Prostate gland (tissue), 2 donors: Measurements from ENCODE around the gene LPIN1. TPM values are rescaled to one million over a fixed set of nuclear protein-coding genes. Genes with fewer than 3 reads are reported as not detected.

Source experiments
- DNase-seq: peaks from one replicate; pipeline ENCODE4 v3.0.0-alpha.2; 2019; ENCODE audit warnings: low spot score
- H3K27ac ChIP-seq, 2 donors: fragments of 200-600 bp; sonication (generic); 2 replicates each; pipeline ENCODE4 v1.5.1; 2017 to 2019
- H3K27me3 ChIP-seq: fragments of 200-600 bp; sonication (generic); replicated peaks from 2 replicates; pipeline ENCODE4 v1.5.1; 2019; ENCODE audit not compliant: insufficient read depth
- H3K36me3 ChIP-seq, 2 donors: fragments of 200-600 bp; sonication (generic); 1 replicate in 1 of 2; 2 replicates in 1 of 2; pipeline versions ENCODE4 v1.5.1 to v1.8.1; 2017 to 2019
- H3K4me1 ChIP-seq: fragments of 200-600 bp; sonication (generic); replicated peaks from 2 replicates; pipeline ENCODE4 v1.5.1; 2019
- H3K4me3 ChIP-seq, 2 donors: fragments of 200-600 bp; sonication (generic); 2 replicates each; pipeline ENCODE4 v1.5.1; 2017 to 2019
- H3K9me3 ChIP-seq: fragments of 200-600 bp; sonication (generic); 2 replicates; pipeline ENCODE4 v1.5.1; 2017
- POLR2A ChIP-seq: fragments of 450-650 bp; IDR thresholded peaks from one replicate; pipeline ENCODE4 v1.6.1; 2016; ENCODE audit warnings: antibody characterized with exemption, mild to moderate bottlenecking
- POLR2AphosphoS5 ChIP-seq: sonication (generic); formaldehyde crosslinking; IDR thresholded peaks from one replicate; pipeline ENCODE4 v1.6.1; 2017; ENCODE audit warnings: antibody characterized with exemption
- WGBS: methylation state at CpG from one replicate; pipeline ENCODE4 v1.1.5; 2018; 5-methylcytosine and 5-hydroxymethylcytosine counted together
- intact Hi-C: fragments of 100-400 bp; cut with DNase I; formaldehyde crosslinking; loops from one replicate; pipeline ENCODE4 v1.14.2; 2022
- total RNA-seq, 2 donors: library from RNA; depleted of rRNA; stranded (reverse); fragments of >200 nt; gene quantifications; one replicate each; pipeline ENCODE4 v1.1.0, GENCODE V29; 2016
- TF ChIP-seq, protein P1 (sequence below), 4 experiments: fragments of 200-600 bp in 2 of 4; fragments of 450-650 bp in 2 of 4; sonication (generic) in 2 of 4; IDR thresholded peaks; 1 replicate in 3 of 4; 2 replicates in 1 of 4; pipeline ENCODE4 v1.5.1; 2016 to 2019; ENCODE audit warnings: antibody characterized with exemption in 4 of 4, mild to moderate bottlenecking in 2 of 4, moderate library complexity in 2 of 4

Gene LPIN1
- total RNA-seq, 2 donors from 2014 or later: 18.2 to 57.1 TPM

DNA sequence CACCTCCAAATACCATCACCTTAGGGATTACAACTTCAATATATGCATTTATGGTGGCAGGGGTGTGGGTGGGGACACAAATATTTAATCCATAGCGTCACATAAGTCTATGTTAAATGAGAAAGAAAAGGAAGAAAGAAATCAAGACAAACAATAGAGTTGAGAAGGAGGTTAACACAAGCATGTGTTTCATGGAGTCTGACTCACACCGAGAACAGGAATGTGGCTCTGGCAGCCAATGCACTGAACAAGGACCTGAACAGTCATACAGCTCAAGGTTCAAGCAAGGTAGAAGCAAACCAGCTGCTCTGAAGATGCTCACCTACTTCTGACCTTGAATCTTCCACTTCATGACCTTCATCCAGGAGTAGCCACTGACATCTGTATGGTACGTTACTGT lies 36.2 kb upstream of the LPIN1 start:
- no peak for TF ChIP-seq POLR2A
- no peak for TF ChIP-seq POLR2AphosphoS5
- TF ChIP-seq, protein P1, sequence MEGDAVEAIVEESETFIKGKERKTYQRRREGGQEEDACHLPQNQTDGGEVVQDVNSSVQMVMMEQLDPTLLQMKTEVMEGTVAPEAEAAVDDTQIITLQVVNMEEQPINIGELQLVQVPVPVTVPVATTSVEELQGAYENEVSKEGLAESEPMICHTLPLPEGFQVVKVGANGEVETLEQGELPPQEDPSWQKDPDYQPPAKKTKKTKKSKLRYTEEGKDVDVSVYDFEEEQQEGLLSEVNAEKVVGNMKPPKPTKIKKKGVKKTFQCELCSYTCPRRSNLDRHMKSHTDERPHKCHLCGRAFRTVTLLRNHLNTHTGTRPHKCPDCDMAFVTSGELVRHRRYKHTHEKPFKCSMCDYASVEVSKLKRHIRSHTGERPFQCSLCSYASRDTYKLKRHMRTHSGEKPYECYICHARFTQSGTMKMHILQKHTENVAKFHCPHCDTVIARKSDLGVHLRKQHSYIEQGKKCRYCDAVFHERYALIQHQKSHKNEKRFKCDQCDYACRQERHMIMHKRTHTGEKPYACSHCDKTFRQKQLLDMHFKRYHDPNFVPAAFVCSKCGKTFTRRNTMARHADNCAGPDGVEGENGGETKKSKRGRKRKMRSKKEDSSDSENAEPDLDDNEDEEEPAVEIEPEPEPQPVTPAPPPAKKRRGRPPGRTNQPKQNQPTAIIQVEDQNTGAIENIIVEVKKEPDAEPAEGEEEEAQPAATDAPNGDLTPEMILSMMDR (IDR thresholded peaks at IDR 0.05): no peak
- WGBS: 23% methylated on average over 3 of the region's 3 CpGs
- intact Hi-C loops: no loop called here
- no peaks in the 10 kb centered on the region for H3K4me1 ChIP-seq
- no peak for DNase-seq
- H3K27me3 ChIP-seq: no peaks in the 10 kb centered on the region
- no peaks in the 10 kb centered on the region for H3K9me3 ChIP-seq
- no peak overlapping the region for H3K27ac ChIP-seq
- no peak overlapping the region for H3K4me3 ChIP-seq
- H3K36me3 ChIP-seq: no peaks in the 10 kb centered on the region

DNA sequence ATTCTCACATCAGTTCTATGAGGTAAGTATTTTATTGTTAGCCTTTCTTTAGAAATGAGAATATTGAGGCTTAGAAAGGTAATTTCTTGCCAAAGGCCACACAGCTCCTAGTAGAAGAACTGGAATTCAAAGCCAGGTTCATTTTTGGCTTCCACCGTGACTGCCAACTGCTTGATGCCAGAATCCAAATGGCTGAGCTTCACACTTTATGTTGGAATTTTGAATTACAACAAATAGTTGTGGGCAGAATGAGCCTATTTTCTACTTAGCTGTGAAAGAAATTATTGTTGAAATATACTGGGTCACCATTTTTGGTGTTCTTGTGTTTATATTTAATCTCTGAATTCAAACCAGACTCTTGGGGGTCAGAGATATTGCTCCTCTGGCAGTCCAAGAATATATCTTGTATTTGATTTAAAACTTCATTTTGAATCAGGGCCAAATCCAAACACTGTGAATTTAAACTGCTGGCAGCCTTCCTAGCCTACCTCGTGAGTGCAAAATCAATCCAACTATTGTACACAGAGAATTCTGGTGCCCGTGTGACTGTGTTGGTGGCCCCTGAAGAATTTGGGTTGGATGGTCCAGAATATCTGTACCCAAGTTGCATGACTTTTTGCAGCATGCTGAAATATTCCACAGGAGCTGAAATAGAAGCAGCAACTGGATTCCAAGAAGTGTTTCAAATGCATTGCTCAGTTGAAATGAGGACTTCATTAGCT lies 35.6 kb upstream of the LPIN1 start:
- H3K4me3 ChIP-seq: no peak overlapping the region
- no peaks in the 10 kb centered on the region for H3K9me3 ChIP-seq
- H3K36me3 ChIP-seq: no peaks in the 10 kb centered on the region
- intact Hi-C loops: no loop called here
- TF ChIP-seq, protein P1 (IDR thresholded peaks at IDR 0.05): no peak
- TF ChIP-seq POLR2A (no peak), POLR2AphosphoS5 (no peak)
- 13% methylated on average over 3 of the region's 3 CpGs for WGBS
- no peak overlapping the region for H3K27ac ChIP-seq
- no peaks in the 10 kb centered on the region for H3K4me1 ChIP-seq
- H3K27me3 ChIP-seq: no peaks in the 10 kb centered on the region
- DNase-seq: no peak

DNA sequence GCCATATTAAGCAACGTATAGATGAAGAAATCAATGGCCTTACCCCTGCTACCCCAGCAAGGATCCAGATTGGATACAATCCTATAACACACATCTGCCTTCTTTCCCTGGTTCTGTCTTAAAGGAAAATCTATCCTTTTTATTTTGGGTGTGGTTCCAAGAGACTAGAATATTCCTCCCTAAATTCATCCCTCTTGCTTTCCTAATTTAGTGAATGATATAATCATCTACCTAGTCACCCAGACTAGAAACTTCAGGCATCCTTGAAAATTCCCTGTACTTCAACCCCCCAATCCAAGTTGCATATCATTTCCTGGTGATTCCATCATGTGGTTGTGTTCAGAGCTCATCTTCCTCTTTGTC lies 35.1 kb upstream of the LPIN1 start:
- 84% methylated on average over 1 of the region's 1 CpG for WGBS
- no peak for TF ChIP-seq POLR2A
- no peak for TF ChIP-seq POLR2AphosphoS5
- TF ChIP-seq, protein P1 (IDR thresholded peaks at IDR 0.05): no peak
- no peak overlapping the region for H3K27ac ChIP-seq
- no peak for DNase-seq
- intact Hi-C loops: no loop called here
- H3K27me3 ChIP-seq: no peaks in the 10 kb centered on the region
- H3K4me3 ChIP-seq: no peak overlapping the region
- no peaks in the 10 kb centered on the region for H3K4me1 ChIP-seq
- H3K36me3 ChIP-seq: no peaks in the 10 kb centered on the region
- no peaks in the 10 kb centered on the region for H3K9me3 ChIP-seq

DNA sequence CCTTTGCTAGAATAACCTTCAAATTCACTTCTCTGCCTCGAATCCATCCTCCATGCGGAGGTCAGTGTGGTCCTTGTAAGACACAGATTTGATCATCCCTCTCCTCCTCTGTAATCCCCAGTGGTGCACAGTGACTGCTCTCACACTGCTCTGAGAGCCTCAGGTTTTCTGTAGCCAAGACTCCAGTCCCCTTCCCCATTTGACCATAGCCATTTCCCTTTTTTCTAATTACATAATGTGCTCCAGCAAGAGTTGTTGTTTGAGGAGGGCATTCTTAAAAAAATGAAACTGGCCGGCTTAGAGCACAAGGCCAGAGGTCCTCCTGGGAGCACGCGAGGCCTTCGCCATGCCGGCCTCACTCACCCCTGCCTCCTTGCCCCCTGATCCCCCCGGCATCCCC lies 34.7 kb upstream of the LPIN1 start:
- Histone ChIP-seq H3K4me1 (no peaks in the 10 kb centered on the region), H3K36me3 (no peaks in the 10 kb centered on the region), H3K4me3 (no peak overlapping the region), H3K27ac (no peak overlapping the region), H3K27me3 (no peaks in the 10 kb centered on the region), H3K9me3 (no peaks in the 10 kb centered on the region)
- TF ChIP-seq, protein P1 (IDR thresholded peaks at IDR 0.05): no peak
- TF ChIP-seq POLR2AphosphoS5: no peak
- TF ChIP-seq POLR2A: no peak
- DNase-seq: no peak
- 82% methylated on average over 8 of the region's 8 CpGs for WGBS
- intact Hi-C loops: no loop called here

DNA sequence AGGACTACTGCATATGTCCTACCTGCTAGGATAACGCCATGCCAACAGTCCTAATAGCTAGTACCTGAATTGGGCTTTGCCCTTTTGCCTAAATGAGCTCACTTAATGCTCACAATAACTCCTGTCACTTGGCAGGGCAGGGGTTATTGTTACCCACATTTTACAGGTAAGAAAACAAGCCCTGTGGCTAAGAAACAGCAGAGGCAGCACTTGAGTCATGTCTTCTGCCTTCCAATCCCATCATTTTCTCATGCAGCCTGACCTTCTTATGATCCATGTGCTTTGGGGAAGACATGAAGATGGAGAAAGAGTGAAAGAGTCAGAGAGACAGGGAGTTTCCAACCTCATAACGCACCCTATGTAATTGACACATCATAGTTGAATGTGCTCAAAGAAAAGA lies 33.6 kb upstream of the LPIN1 start:
- intact Hi-C loops: no loop called here
- H3K27ac ChIP-seq: no peak overlapping the region
- no peaks in the 10 kb centered on the region for H3K36me3 ChIP-seq
- H3K4me3 ChIP-seq: no peak overlapping the region
- TF ChIP-seq, protein P1 (IDR thresholded peaks at IDR 0.05): no peak
- TF ChIP-seq POLR2AphosphoS5: no peak
- no peak for TF ChIP-seq POLR2A
- DNase-seq: no peak
- H3K4me1 ChIP-seq: no peaks in the 10 kb centered on the region
- H3K27me3 ChIP-seq: no peaks in the 10 kb centered on the region
- WGBS: 97% methylated on average over 2 of the region's 2 CpGs
- H3K9me3 ChIP-seq: no peaks in the 10 kb centered on the region
